A673 (cell line): ENCODE measurements around the gene ZEB2.

Experiments used
- EZH2 ChIP-seq: fragments of 200-600 bp; sonication (generic); IDR thresholded peaks from 2 replicates; pipeline ENCODE4 v1.6.1; 2017; ENCODE audit warnings: borderline replicate concordance, low read depth, mild to moderate bottlenecking, mixed read lengths, antibody characterized with exemption, low read length; ENCODE audit not compliant: poor library complexity, severe bottlenecking
- TF ChIP-seq, protein P1 (sequence below): fragments of 300-800, 200-600 bp; sonication (generic); conservative IDR thresholded peaks from 2 replicates; pipeline ENCODE4 v1.5.1; 2017; ENCODE audit warnings: low read depth, mild to moderate bottlenecking, antibody characterized with exemption, low read length, moderate library complexity, mixed read lengths

GRCh38 chr2:144553379-144553778 lies 33.5 kb upstream of the ZEB2 start:
- TF ChIP-seq, protein P1, sequence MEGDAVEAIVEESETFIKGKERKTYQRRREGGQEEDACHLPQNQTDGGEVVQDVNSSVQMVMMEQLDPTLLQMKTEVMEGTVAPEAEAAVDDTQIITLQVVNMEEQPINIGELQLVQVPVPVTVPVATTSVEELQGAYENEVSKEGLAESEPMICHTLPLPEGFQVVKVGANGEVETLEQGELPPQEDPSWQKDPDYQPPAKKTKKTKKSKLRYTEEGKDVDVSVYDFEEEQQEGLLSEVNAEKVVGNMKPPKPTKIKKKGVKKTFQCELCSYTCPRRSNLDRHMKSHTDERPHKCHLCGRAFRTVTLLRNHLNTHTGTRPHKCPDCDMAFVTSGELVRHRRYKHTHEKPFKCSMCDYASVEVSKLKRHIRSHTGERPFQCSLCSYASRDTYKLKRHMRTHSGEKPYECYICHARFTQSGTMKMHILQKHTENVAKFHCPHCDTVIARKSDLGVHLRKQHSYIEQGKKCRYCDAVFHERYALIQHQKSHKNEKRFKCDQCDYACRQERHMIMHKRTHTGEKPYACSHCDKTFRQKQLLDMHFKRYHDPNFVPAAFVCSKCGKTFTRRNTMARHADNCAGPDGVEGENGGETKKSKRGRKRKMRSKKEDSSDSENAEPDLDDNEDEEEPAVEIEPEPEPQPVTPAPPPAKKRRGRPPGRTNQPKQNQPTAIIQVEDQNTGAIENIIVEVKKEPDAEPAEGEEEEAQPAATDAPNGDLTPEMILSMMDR: no peak
- TF ChIP-seq EZH2: no peak
